ENCODE measurements around the gene FNTB. TPM values are rescaled to one million over a fixed set of nuclear protein-coding genes. Genes with fewer than 3 reads are reported as not detected.

The FNTB gene
- total and polyA plus RNA-seq, 2 of the 8 experiments (the other 6 are each of a cell fraction or from before 2014, with no cell fraction given) = 16.0 to 20.7 TPM

DNA sequence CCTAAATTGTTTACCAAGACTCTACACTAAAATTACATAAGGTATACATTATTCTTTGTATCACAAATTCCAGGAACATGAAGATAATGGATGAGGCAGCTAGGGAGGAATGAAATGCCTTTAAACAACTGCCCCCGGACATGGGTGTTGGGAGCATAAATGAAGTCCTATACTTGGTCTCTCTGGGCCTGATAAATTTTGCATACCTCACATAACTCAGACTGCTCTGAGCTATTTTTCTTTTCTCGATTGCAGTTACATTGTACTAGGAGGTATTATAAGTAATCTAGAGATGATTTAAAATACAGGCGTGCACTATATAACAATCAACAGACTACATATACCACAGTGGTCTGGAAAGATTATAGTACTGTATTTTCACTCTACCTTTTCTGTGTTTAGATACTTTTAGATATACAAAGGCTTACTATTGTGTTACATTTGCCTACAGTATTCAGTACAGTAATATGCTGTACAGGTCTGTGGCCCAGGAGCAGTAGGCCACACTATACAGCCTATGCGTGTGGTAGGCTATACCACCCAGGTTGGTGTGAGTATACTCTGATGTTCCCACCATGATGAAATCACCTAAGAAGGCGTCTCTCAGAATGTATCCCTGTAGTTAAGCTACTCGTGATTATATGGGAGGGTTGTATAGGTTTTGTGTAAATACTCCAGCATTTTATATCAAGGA is 14.3 kb downstream of the FNTB start (continued):
- TF ChIP-seq CTCF (IDR thresholded peaks at IDR 0.05; ENCODE audit: control extremely low read depth in 1 of 3, insufficient read depth in 1 of 3, low read depth in 1 of 3, low read length in 3 of 3) (no peak), CTBP2 (IDR thresholded peaks at IDR 0.05; ENCODE audit: borderline replicate concordance, insufficient read depth, insufficient read length, low read length) (no peak), KDM1A (IDR thresholded peaks at IDR 0.05; ENCODE audit: borderline replicate concordance, low read length) (no peak), SP1 (IDR thresholded peaks at IDR 0.05; ENCODE audit: low read depth, low read length) (no peak)
